HepG2 (cell line): ENCODE results near the gene SEC31A. TPM values are rescaled to one million over a fixed set of nuclear protein-coding genes. Genes with fewer than 3 reads are reported as not detected.

Experiments used
- HNRNPUL1 ChIP-seq: fragments of 200-400 bp; formaldehyde crosslinking; IDR thresholded peaks from 2 replicates; pipeline ENCODE4 v1.6.1; 2017; ENCODE audit warnings: low read depth, mild to moderate bottlenecking, low read length, moderate library complexity
- KLF11 ChIP-seq: IDR thresholded peaks from 2 replicates; pipeline ENCODE4 v1.6.1; 2016; ENCODE audit warnings: missing compliant biosample characterization
- PCBP1 ChIP-seq: fragments of 200-400 bp; formaldehyde crosslinking; IDR thresholded peaks from 2 replicates; pipeline ENCODE4 v1.6.1; 2017; ENCODE audit warnings: mild to moderate bottlenecking, low read depth, low read length, borderline replicate concordance
- RBFOX2 ChIP-seq: fragments of 200-400 bp; formaldehyde crosslinking; IDR thresholded peaks from 2 replicates; pipeline ENCODE4 v1.6.1; 2017; ENCODE audit warnings: low read depth, mild to moderate bottlenecking, low read length
- SMARCE1 ChIP-seq: fragments of 450-650 bp; IDR thresholded peaks from 2 replicates; pipeline ENCODE4 v1.6.1; 2017; ENCODE audit warnings: borderline replicate concordance
- ZKSCAN1 ChIP-seq: fragments of 150-350 bp; IDR thresholded peaks from 2 replicates; pipeline ENCODE4 v1.6.1; 2014; ENCODE audit warnings: low read length
- ZMYM4 ChIP-seq: sonication (generic); formaldehyde crosslinking; IDR thresholded peaks from 2 replicates; pipeline ENCODE4 v1.8.1; 2023; ENCODE audit warnings: mild to moderate bottlenecking, missing genetic modification reagents
- ZNF550 ChIP-seq: sonication (generic); formaldehyde crosslinking; IDR thresholded peaks from 2 replicates; pipeline ENCODE4 v1.4.0; 2020; ENCODE audit warnings: mild to moderate bottlenecking, missing genetic modification reagents, borderline replicate concordance
- ZNF570 ChIP-seq: sonication (generic); formaldehyde crosslinking; IDR thresholded peaks from 2 replicates; pipeline ENCODE4 v1.4.0; 2020; ENCODE audit warnings: mild to moderate bottlenecking, missing genetic modification reagents, borderline replicate concordance
- ZSCAN20 ChIP-seq: sonication (generic); formaldehyde crosslinking; IDR thresholded peaks from 2 replicates; pipeline ENCODE4 v1.4.0; 2020; ENCODE audit warnings: missing genetic modification reagents, mild to moderate bottlenecking, borderline replicate concordance
- polyA plus RNA-seq, 8 experiments: library from polyadenylated mRNA; depleted of rRNA in 3 of 8; stranded (reverse) in 7 of 8; unstranded in 1 of 8; fragments of >200 nt; fragmentation: Illumina TruSeq in 4 of 8; extraction: Trizol in 4 of 8; gene quantifications; 2 replicates each; pipeline versions ENCODE4 v1.2.1 to v1.2.3, GENCODE V29; 2011 to 2016; ENCODE audit warnings: low read depth in 4 of 8, missing spikeins in 1 of 8, mixed read lengths in 1 of 8; ENCODE audit not compliant: insufficient read depth in 1 of 8
- total RNA-seq, 5 experiments: library from RNA; depleted of rRNA; stranded (reverse); fragments of >200 nt; fragmentation: Illumina TruSeq; extraction: Trizol; gene quantifications; 2 replicates each; pipeline ENCODE4 v1.2.3, GENCODE V29; 2016; ENCODE audit warnings: low read depth in 1 of 5
- TF ChIP-seq, protein P1 (sequence below): sonication (generic); formaldehyde crosslinking; IDR thresholded peaks from 2 replicates; pipeline ENCODE4 v1.4.0; 2020; ENCODE audit warnings: mild to moderate bottlenecking, missing genetic modification reagents
- TF ChIP-seq, protein P2 (sequence below): IDR thresholded peaks from 2 replicates; pipeline ENCODE4 v1.6.1; 2016; ENCODE audit warnings: mild to moderate bottlenecking
- TF ChIP-seq, protein P3 (sequence below): sonication (generic); formaldehyde crosslinking; conservative IDR thresholded peaks from 2 replicates; pipeline ENCODE4 v1.4.0; 2020; ENCODE audit warnings: mild to moderate bottlenecking, missing genetic modification reagents, moderate library complexity
- TF ChIP-seq, protein P4 (sequence below): sonication (generic); formaldehyde crosslinking; IDR thresholded peaks from 2 replicates; pipeline ENCODE4 v1.9.0; 2022; ENCODE audit warnings: low read depth, missing genetic modification reagents

The SEC31A gene
- total and polyA plus RNA-seq, 2 of the 13 experiments (the other 11 are each of a cell fraction or from before 2014, with no cell fraction given) = 231 to 435 TPM

DNA sequence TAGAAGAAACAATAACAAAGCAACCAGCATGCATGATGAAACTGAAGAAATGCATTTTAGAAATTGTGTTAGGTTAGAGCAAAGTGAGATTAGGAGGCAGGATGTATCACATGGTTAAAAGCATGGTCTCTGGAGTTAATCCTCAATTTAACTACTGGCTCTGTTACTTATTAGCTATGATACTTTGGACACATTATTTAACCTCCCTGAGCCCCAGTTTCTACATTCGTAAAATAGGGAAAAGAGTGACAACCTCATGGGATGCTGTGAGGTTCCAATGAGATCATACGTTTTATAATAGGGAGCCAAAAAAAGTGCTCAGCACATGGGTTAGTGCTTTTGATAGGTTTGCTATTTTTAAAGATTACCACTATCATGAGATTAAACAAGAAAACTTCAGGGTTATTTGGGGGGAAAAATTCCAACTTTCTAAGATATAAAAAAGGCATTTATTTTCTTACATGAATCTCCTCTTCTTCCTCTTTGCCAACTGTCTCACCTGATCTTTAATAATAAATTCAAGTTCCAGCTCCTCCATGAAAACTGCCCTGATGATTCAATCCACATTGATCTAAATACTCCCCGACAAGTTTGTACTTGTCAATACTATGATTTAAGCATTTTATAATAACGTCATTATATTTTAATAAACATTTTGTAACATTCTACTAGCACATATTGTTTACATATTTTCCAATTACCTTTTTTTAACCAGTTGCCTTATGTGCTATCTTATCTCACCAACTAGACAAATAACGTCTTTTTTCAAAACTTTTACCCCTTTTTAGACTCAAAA, 4.6 kb downstream of the SEC31A start (continued):
- TF ChIP-seq, protein P1, sequence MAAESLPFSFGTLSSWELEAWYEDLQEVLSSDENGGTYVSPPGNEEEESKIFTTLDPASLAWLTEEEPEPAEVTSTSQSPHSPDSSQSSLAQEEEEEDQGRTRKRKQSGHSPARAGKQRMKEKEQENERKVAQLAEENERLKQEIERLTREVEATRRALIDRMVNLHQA (CRISPR knock-in tag) = no peak
- TF ChIP-seq ZMYM4 (CRISPR knock-in tag) (peak; percentile 30; the same call in 1 of the 2 replicates), HNRNPUL1 (0 out of 2 replicates have a peak, but pooled peaks have one; percentile 53), SMARCE1 (no peak), ZSCAN20 (no peak), RBFOX2 (peak; percentile 77), ZKSCAN1 (no peak), KLF11 (CRISPR knock-in tag) (0 out of 2 replicates have a peak, but pooled peaks have one; percentile 38), ZNF550 (no peak), PCBP1 (no peak), ZNF570 (CRISPR knock-in tag) (no peak)
- TF ChIP-seq, protein P2, sequence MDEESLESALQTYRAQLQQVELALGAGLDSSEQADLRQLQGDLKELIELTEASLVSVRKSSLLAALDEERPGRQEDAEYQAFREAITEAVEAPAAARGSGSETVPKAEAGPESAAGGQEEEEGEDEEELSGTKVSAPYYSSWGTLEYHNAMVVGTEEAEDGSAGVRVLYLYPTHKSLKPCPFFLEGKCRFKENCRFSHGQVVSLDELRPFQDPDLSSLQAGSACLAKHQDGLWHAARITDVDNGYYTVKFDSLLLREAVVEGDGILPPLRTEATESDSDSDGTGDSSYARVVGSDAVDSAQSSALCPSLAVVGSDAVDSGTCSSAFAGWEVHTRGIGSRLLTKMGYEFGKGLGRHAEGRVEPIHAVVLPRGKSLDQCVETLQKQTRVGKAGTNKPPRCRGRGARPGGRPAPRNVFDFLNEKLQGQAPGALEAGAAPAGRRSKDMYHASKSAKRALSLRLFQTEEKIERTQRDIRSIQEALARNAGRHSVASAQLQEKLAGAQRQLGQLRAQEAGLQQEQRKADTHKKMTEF = 0 out of 2 replicates have a peak, but pooled peaks have one; percentile 19
- TF ChIP-seq, protein P3, sequence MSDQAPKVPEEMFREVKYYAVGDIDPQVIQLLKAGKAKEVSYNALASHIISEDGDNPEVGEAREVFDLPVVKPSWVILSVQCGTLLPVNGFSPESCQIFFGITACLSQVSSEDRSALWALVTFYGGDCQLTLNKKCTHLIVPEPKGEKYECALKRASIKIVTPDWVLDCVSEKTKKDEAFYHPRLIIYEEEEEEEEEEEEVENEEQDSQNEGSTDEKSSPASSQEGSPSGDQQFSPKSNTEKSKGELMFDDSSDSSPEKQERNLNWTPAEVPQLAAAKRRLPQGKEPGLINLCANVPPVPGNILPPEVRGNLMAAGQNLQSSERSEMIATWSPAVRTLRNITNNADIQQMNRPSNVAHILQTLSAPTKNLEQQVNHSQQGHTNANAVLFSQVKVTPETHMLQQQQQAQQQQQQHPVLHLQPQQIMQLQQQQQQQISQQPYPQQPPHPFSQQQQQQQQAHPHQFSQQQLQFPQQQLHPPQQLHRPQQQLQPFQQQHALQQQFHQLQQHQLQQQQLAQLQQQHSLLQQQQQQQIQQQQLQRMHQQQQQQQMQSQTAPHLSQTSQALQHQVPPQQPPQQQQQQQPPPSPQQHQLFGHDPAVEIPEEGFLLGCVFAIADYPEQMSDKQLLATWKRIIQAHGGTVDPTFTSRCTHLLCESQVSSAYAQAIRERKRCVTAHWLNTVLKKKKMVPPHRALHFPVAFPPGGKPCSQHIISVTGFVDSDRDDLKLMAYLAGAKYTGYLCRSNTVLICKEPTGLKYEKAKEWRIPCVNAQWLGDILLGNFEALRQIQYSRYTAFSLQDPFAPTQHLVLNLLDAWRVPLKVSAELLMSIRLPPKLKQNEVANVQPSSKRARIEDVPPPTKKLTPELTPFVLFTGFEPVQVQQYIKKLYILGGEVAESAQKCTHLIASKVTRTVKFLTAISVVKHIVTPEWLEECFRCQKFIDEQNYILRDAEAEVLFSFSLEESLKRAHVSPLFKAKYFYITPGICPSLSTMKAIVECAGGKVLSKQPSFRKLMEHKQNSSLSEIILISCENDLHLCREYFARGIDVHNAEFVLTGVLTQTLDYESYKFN (CRISPR knock-in tag) = peak; percentile 32; the same call in 1 of the 2 replicates
- TF ChIP-seq, protein P4, sequence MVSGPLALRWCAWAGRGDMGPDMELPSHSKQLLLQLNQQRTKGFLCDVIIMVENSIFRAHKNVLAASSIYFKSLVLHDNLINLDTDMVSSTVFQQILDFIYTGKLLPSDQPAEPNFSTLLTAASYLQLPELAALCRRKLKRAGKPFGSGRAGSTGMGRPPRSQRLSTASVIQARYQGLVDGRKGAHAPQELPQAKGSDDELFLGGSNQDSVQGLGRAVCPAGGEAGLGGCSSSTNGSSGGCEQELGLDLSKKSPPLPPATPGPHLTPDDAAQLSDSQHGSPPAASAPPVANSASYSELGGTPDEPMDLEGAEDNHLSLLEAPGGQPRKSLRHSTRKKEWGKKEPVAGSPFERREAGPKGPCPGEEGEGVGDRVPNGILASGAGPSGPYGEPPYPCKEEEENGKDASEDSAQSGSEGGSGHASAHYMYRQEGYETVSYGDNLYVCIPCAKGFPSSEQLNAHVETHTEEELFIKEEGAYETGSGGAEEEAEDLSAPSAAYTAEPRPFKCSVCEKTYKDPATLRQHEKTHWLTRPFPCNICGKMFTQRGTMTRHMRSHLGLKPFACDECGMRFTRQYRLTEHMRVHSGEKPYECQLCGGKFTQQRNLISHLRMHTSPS (CRISPR knock-in tag) = no peak
